Karpas-422 (cell line): Measurements from ENCODE around the gene PDXP. TPM values are rescaled to one million over a fixed set of nuclear protein-coding genes. Genes with fewer than 3 reads are reported as not detected.

Experiments used
- DNase-seq: peaks from one replicate; pipeline ENCODE4 v3.0.0-alpha.2; 2015
- H2AFZ ChIP-seq: fragments of 200-600 bp; sonication (generic); 2 replicates; pipeline ENCODE4 v1.6.1; 2014; ENCODE audit warnings: antibody characterized with exemption, low read length, mixed read lengths
- H3K27ac ChIP-seq: fragments of 200-600 bp; sonication (generic); 2 replicates; pipeline ENCODE4 v1.5.1; 2014; ENCODE audit warnings: mild to moderate bottlenecking, low read length, moderate library complexity
- H3K27me3 ChIP-seq: fragments of 200-600 bp; sonication (generic); 2 replicates; pipeline ENCODE4 v1.6.1; 2014; ENCODE audit warnings: low read length, mixed read lengths
- H3K36me3 ChIP-seq: fragments of 200-600 bp; sonication (generic); 2 replicates; pipeline ENCODE4 v1.6.1; 2014; ENCODE audit warnings: low read length, mixed read lengths; ENCODE audit not compliant: insufficient read depth
- H3K4me1 ChIP-seq: fragments of 200-600 bp; sonication (generic); 2 replicates; pipeline ENCODE4 v1.6.1; 2014; ENCODE audit warnings: mild to moderate bottlenecking, low read length, mixed read lengths
- H3K4me2 ChIP-seq: fragments of 200-600 bp; sonication (generic); 2 replicates; pipeline ENCODE4 v1.6.1; 2014; ENCODE audit warnings: low read length, low read depth, mild to moderate bottlenecking; ENCODE audit not compliant: poor library complexity, severe bottlenecking
- H3K4me3 ChIP-seq: fragments of 200-600 bp; sonication (generic); 2 replicates; pipeline ENCODE4 v1.5.1; 2014; ENCODE audit warnings: mild to moderate bottlenecking, antibody characterized with exemption, low read length, mixed read lengths
- H3K79me2 ChIP-seq: fragments of 200-600 bp; sonication (generic); 2 replicates; pipeline ENCODE4 v1.6.1; 2014; ENCODE audit warnings: mild to moderate bottlenecking, low read length, mixed read lengths
- H3K9ac ChIP-seq: fragments of 200-600 bp; sonication (generic); 2 replicates; pipeline ENCODE4 v1.6.0; 2014; ENCODE audit warnings: low read length
- H3K9me2 ChIP-seq: fragments of 200-600 bp; sonication (generic), shearing (Covaris generic); replicated peaks from 2 replicates; pipeline ENCODE4 v1.6.0; 2014; ENCODE audit warnings: mild to moderate bottlenecking, low read length, moderate library complexity; ENCODE audit not compliant: insufficient read depth
- H3K9me3 ChIP-seq: fragments of 300-700, 200-600 bp; sonication (generic); 2 replicates; pipeline ENCODE4 v1.6.1; 2014; ENCODE audit warnings: low read length, mixed read lengths
- H4K20me1 ChIP-seq: fragments of 200-600 bp; sonication (generic); 2 replicates; pipeline ENCODE4 v1.6.1; 2014; ENCODE audit warnings: mild to moderate bottlenecking, antibody characterized with exemption, low read length, low read depth; ENCODE audit not compliant: insufficient read depth
- total RNA-seq: library from RNA; depleted of rRNA; stranded (reverse); fragments of >200 nt; shearing (Covaris generic); gene quantifications from 2 replicates; pipeline ENCODE4 v1.2.3, GENCODE V29; 2014; ENCODE audit warnings: low replicate concordance

PDXP gene
- total RNA-seq, 1 experiment from 2014 or later, result 78.9 TPM

GRCh38 chr22:37636949-37637273, 21.6 kb upstream of the PDXP start:
- Histone ChIP-seq H3K27me3 (no peaks in the 10 kb centered on the region), H3K9ac (peak overlapping the region; percentile 37; the same call in 1 of the 2 replicates)
- no peak for DNase-seq

GRCh38 chr22:37638391-37639069, 20.0 kb upstream of the PDXP start:
- Histone ChIP-seq H3K4me1 (peaks cover 51% of the 10 kb centered on the region), H3K79me2 (peaks cover 13% of the 10 kb centered on the region), H3K36me3 (peaks cover under 1% of the 10 kb centered on the region; the same call in 1 of the 2 replicates), H4K20me1 (no peaks in the 10 kb centered on the region), H3K27ac (peak overlapping the region; percentile 89), H3K9me3 (no peaks in the 10 kb centered on the region), H2AFZ (no peak overlapping the region), H3K27me3 (no peaks in the 10 kb centered on the region), H3K9ac (peak overlapping the region; percentile 99), H3K4me3 (peak overlapping the region; percentile 96), H3K9me2 (no peaks in the 10 kb centered on the region), H3K4me2 (peak overlapping the region; percentile 100)
- peak; percentile 67 for DNase-seq

More at GRCh38 chr22:37636949-37637273, 21.6 kb upstream of the PDXP start:
- H3K4me2 ChIP-seq, result no peak overlapping the region
- H3K9me3 ChIP-seq, result no peaks in the 10 kb centered on the region
- H2AFZ ChIP-seq, result no peak overlapping the region
- H3K36me3 ChIP-seq, result no peaks in the 10 kb centered on the region
- peak overlapping the region; percentile 65 for H3K27ac ChIP-seq
- no peak overlapping the region for H3K4me3 ChIP-seq
- H3K79me2 ChIP-seq, result peaks cover 12% of the 10 kb centered on the region
- no peaks in the 10 kb centered on the region for H4K20me1 ChIP-seq
- H3K4me1 ChIP-seq, result peaks cover 63% of the 10 kb centered on the region
- no peaks in the 10 kb centered on the region for H3K9me2 ChIP-seq

GRCh38 chr22:37639070-37639760, 19.3 kb upstream of the PDXP start, which contains the start of gene SH3BP1:
Gene SH3BP1, plus strand, starts transcription at chr22:37639669. Its CDS starts 119 bp downstream, at chr22:37639788.
- no peak within 1 kb of the TSS for H2AFZ ChIP-seq
- peak; percentile 85 for DNase-seq
- peak within 1 kb of the TSS; percentile 100 for H3K4me2 ChIP-seq
- peaks cover 44% of the 10 kb centered on the region for H3K4me1 ChIP-seq
- H4K20me1 ChIP-seq, result no peaks in the 10 kb centered on the region
- peaks cover 17% of the 10 kb centered on the region for H3K79me2 ChIP-seq
- no peaks in the 10 kb centered on the region for H3K27me3 ChIP-seq
- no peaks in the 10 kb centered on the region for H3K9me3 ChIP-seq
- H3K36me3 ChIP-seq, result peaks cover 5% of the 10 kb centered on the region
- H3K9ac ChIP-seq, result peak within 1 kb of the TSS; percentile 99
- H3K27ac ChIP-seq, result peak within 1 kb of the TSS; percentile 89
- H3K9me2 ChIP-seq, result no peaks in the 10 kb centered on the region
- H3K4me3 ChIP-seq, result peak within 1 kb of the TSS; percentile 96

- H3K9ac ChIP-seq, result peak overlapping the region; percentile 99
These were observed 18.5 kb upstream of the PDXP start for GRCh38 chr22:37639771-37640590.

GRCh38 chr22:37640591-37641560, 17.6 kb upstream of the PDXP start:
- peak overlapping the region; percentile 96 for H3K4me3 ChIP-seq
- H3K79me2 ChIP-seq, result peaks cover 17% of the 10 kb centered on the region
- H3K4me2 ChIP-seq, result peak overlapping the region; percentile 100
- no peaks in the 10 kb centered on the region for H4K20me1 ChIP-seq
- H3K9me2 ChIP-seq, result no peaks in the 10 kb centered on the region
- peak overlapping the region; percentile 99 for H3K9ac ChIP-seq
- H3K4me1 ChIP-seq, result peaks cover 36% of the 10 kb centered on the region
- DNase-seq, result no peak
- H3K36me3 ChIP-seq, result peaks cover 16% of the 10 kb centered on the region
- H3K9me3 ChIP-seq, result no peaks in the 10 kb centered on the region
- no peak overlapping the region for H2AFZ ChIP-seq
- peak overlapping the region; percentile 89 for H3K27ac ChIP-seq
- H3K27me3 ChIP-seq, result no peaks in the 10 kb centered on the region

More at GRCh38 chr22:37639771-37640590, 18.5 kb upstream of the PDXP start:
- Histone ChIP-seq H3K27ac (peak overlapping the region; percentile 89), H3K27me3 (no peaks in the 10 kb centered on the region), H3K4me1 (peaks cover 36% of the 10 kb centered on the region), H3K4me2 (peak overlapping the region; percentile 100), H3K4me3 (peak overlapping the region; percentile 96), H4K20me1 (no peaks in the 10 kb centered on the region), H3K9me3 (no peaks in the 10 kb centered on the region), H2AFZ (no peak overlapping the region), H3K9me2 (no peaks in the 10 kb centered on the region), H3K79me2 (peaks cover 17% of the 10 kb centered on the region), H3K36me3 (peaks cover 12% of the 10 kb centered on the region)
- peak; percentile 75 for DNase-seq

- DNase-seq, result no peak
- H3K4me1 ChIP-seq, result peaks cover 32% of the 10 kb centered on the region
- no peak overlapping the region for H3K9ac ChIP-seq
- peak overlapping the region; percentile 96; the same call in 1 of the 2 replicates for H3K4me3 ChIP-seq
- H3K9me2 ChIP-seq, result no peaks in the 10 kb centered on the region
- peak overlapping the region; percentile 100 for H3K4me2 ChIP-seq
- H4K20me1 ChIP-seq, result no peaks in the 10 kb centered on the region
- no peaks in the 10 kb centered on the region for H3K9me3 ChIP-seq
- no peaks in the 10 kb centered on the region for H3K27me3 ChIP-seq
- H2AFZ ChIP-seq, result no peak overlapping the region
- peaks cover 17% of the 10 kb centered on the region for H3K79me2 ChIP-seq
- peak overlapping the region; percentile 89; the same call in 1 of the 2 replicates for H3K27ac ChIP-seq
- peaks cover 16% of the 10 kb centered on the region for H3K36me3 ChIP-seq
These were observed 17.0 kb upstream of the PDXP start for GRCh38 chr22:37641561-37641949.

GRCh38 chr22:37643225-37643847, 15.2 kb upstream of the PDXP start:
- H3K4me1 ChIP-seq, result peaks cover 24% of the 10 kb centered on the region
- H3K36me3 ChIP-seq, result peaks cover 21% of the 10 kb centered on the region
- H3K9me2 ChIP-seq, result no peaks in the 10 kb centered on the region
- H3K9me3 ChIP-seq, result no peaks in the 10 kb centered on the region
- H3K27me3 ChIP-seq, result no peaks in the 10 kb centered on the region
- H3K27ac ChIP-seq, result no peak overlapping the region
- H3K4me2 ChIP-seq, result no peak overlapping the region
- H4K20me1 ChIP-seq, result no peaks in the 10 kb centered on the region
- H3K4me3 ChIP-seq, result no peak overlapping the region
- DNase-seq, result peak; percentile 95
- H3K9ac ChIP-seq, result peak overlapping the region; percentile 37; the same call in 1 of the 2 replicates
- peaks cover 17% of the 10 kb centered on the region for H3K79me2 ChIP-seq
- no peak overlapping the region for H2AFZ ChIP-seq
